Trophoblast cell (in vitro differentiated cells and primary cell): ENCODE data around the gene ENTREP1.

Experiments used
- DNase-seq, 2 donors: peaks; one replicate each; pipeline ENCODE4 v3.0.0-alpha.2; 2016
- H2AFZ ChIP-seq: 2 replicates; pipeline ENCODE4 v1.6.1; 2013; ENCODE audit warnings: low read length, moderate library complexity, mild to moderate bottlenecking; ENCODE audit not compliant: insufficient read depth, poor library complexity
- H2AK5ac ChIP-seq: 2 replicates; pipeline ENCODE4 v1.6.1; 2013; ENCODE audit warnings: mild to moderate bottlenecking, low read length
- H2BK120ac ChIP-seq: 2 replicates; pipeline ENCODE4 v1.6.1; 2013; ENCODE audit warnings: low read length, mild to moderate bottlenecking, moderate library complexity; ENCODE audit not compliant: insufficient read depth, poor library complexity
- H2BK12ac ChIP-seq: 2 replicates; pipeline ENCODE4 v1.6.1; 2013; ENCODE audit warnings: mild to moderate bottlenecking, low read length, moderate library complexity
- H2BK5ac ChIP-seq: 2 replicates; pipeline ENCODE4 v1.6.1; 2013; ENCODE audit warnings: low read length, low read depth, moderate library complexity, mild to moderate bottlenecking; ENCODE audit not compliant: poor library complexity
- H3K14ac ChIP-seq: 2 replicates; pipeline ENCODE4 v1.6.1; 2013; ENCODE audit warnings: mild to moderate bottlenecking, low read length
- H3K18ac ChIP-seq: 2 replicates; pipeline ENCODE4 v1.6.1; 2013; ENCODE audit warnings: mild to moderate bottlenecking, low read length
- H3K23ac ChIP-seq: 2 replicates; pipeline ENCODE4 v1.6.1; 2013; ENCODE audit warnings: low read length
- H3K27ac ChIP-seq: 2 replicates; pipeline ENCODE4 v1.5.1; 2013; ENCODE audit warnings: low read depth, mild to moderate bottlenecking, inconsistent platforms, low read length, moderate library complexity
- H3K27me3 ChIP-seq: 2 replicates; pipeline ENCODE4 v1.6.1; 2013; ENCODE audit warnings: inconsistent platforms, mild to moderate bottlenecking, low read length, moderate library complexity; ENCODE audit not compliant: insufficient read depth
- H3K36me3 ChIP-seq, 2 experiments: 1 replicate in 1 of 2; 2 replicates in 1 of 2; pipeline ENCODE4 v1.6.1; 2013; ENCODE audit warnings: low read length in 2 of 2, mild to moderate bottlenecking in 2 of 2, moderate library complexity in 1 of 2; ENCODE audit not compliant: insufficient read depth in 2 of 2, control insufficient read depth in 1 of 2
- H3K4ac ChIP-seq: 2 replicates; pipeline ENCODE4 v1.6.1; 2013; ENCODE audit warnings: low read depth, mild to moderate bottlenecking, low read length, moderate library complexity
- H3K4me1 ChIP-seq, 2 experiments: 1 replicate in 1 of 2; 2 replicates in 1 of 2; pipeline ENCODE4 v1.6.1; 2013; ENCODE audit warnings: low read length in 2 of 2, mild to moderate bottlenecking in 2 of 2, moderate library complexity in 1 of 2; ENCODE audit not compliant: insufficient read depth in 2 of 2, control insufficient read depth in 1 of 2
- H3K4me2 ChIP-seq: 2 replicates; pipeline ENCODE4 v1.6.1; 2013; ENCODE audit warnings: inconsistent platforms, mild to moderate bottlenecking, low read length, moderate library complexity
- H3K4me3 ChIP-seq: 2 replicates; pipeline ENCODE4 v1.5.1; 2013; ENCODE audit warnings: mild to moderate bottlenecking, low read depth, low read length, inconsistent platforms
- H3K79me1 ChIP-seq: one replicate; pipeline ENCODE4 v1.6.1; 2013; ENCODE audit warnings: low read length
- H3K79me2 ChIP-seq: 2 replicates; pipeline ENCODE4 v1.6.1; 2013; ENCODE audit warnings: low read length, mild to moderate bottlenecking; ENCODE audit not compliant: control insufficient read depth, insufficient read depth, poor library complexity
- H3K9ac ChIP-seq: 2 replicates; pipeline ENCODE4 v1.6.1; 2013; ENCODE audit warnings: mild to moderate bottlenecking, low read length
- H3K9me3 ChIP-seq: 2 replicates; pipeline ENCODE4 v1.6.1; 2013; ENCODE audit warnings: low read depth, mild to moderate bottlenecking, control low read depth, inconsistent platforms, low read length; ENCODE audit not compliant: insufficient read depth
- H4K12ac ChIP-seq: 2 replicates; pipeline ENCODE4 v1.6.1; 2013; ENCODE audit warnings: low read depth, mild to moderate bottlenecking, low read length, moderate library complexity
- H4K8ac ChIP-seq: 2 replicates; pipeline ENCODE4 v1.6.1; 2013; ENCODE audit warnings: low read depth, mild to moderate bottlenecking, low read length, moderate library complexity
- H4K91ac ChIP-seq: one replicate; pipeline ENCODE4 v1.6.1; 2013; ENCODE audit warnings: low read depth, mild to moderate bottlenecking, low read length, moderate library complexity
- WGBS: extraction: QIAGEN DNeasy Blood & Tissue Kit; methylation state at CpG from one replicate; pipeline ENCODE4 v1.1.7; 2013; ENCODE audit warnings: missing lambda C conversion rate; ENCODE audit not compliant: insufficient read length, insufficient coverage; ENCODE audit errors: extremely low coverage; 5-methylcytosine and 5-hydroxymethylcytosine counted together

The ENTREP1 gene

DNA sequence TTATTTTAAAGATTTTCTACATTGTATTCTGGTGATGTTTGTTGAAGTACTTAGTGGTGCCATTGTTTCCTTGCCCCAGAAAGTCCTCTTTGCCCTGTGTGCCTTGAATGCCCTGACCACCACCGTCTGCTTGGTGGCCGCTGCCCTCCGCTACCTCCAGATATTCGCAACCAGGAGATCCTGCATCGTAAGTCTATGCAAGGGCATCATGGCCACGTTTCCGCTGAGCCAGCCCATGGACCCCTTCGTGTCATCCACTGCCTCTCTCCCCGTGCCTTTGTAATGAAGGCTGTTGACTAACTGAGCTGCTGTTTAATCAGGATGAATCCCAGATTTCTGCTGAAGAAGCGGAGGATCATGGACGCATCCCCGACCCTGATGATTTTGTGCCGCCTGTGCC lies 52.3 kb downstream of the ENTREP1 start:
- Histone ChIP-seq H2BK120ac (peak overlapping the region; percentile 30), H4K12ac (no peak overlapping the region), H3K4me1 (peaks cover 6 to 21% of the 10 kb centered on the region in 2 experiments), H3K4me3 (no peak overlapping the region), H2BK12ac (no peak overlapping the region), H3K9me3 (no peaks in the 10 kb centered on the region), H4K8ac (no peak overlapping the region), H3K79me2 (no peaks in the 10 kb centered on the region), H2AFZ (no peak overlapping the region), H3K27me3 (no peaks in the 10 kb centered on the region), H2AK5ac (no peak overlapping the region), H3K36me3 (peaks cover 0 to 4% of the 10 kb centered on the region in 2 experiments), H3K79me1 (peaks cover 1% of the 10 kb centered on the region), H3K23ac (no peak overlapping the region), H3K4me2 (no peak overlapping the region), H3K9ac (no peak overlapping the region), H2BK5ac (no peak overlapping the region), H3K4ac (no peak overlapping the region), H4K91ac (no peak overlapping the region), H3K18ac (no peak overlapping the region), H3K14ac (no peak overlapping the region), H3K27ac (no peak overlapping the region)
- DNase-seq = no peak
- WGBS = no CpG with 5 or more reads among the region's 13 CpGs

DNA sequence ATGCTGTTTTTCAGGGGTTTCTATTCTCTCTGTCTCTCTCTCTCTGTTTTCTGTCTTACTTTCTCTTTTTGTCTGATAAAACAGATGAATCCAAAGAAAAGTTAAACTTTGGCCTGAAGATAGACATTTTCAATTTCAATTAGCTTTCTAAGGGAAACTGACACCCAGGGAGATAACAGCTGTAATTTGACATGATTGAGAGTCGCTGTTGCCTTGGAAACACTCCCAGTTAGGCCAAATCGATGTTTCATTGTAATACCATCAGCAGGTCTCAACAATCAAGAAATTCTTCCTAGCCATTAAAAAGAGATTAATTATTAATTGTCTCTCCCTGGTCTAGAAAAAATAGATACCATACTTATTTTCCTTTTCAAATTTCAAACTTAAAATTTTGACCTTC lies 53.0 kb downstream of the ENTREP1 start:
- Histone ChIP-seq H3K23ac (no peak overlapping the region), H3K27ac (no peak overlapping the region), H3K4me2 (no peak overlapping the region), H3K9me3 (no peaks in the 10 kb centered on the region), H3K36me3 (peaks cover 0 to 4% of the 10 kb centered on the region in 2 experiments), H4K91ac (no peak overlapping the region), H3K9ac (no peak overlapping the region), H3K4ac (no peak overlapping the region), H2BK120ac (no peak overlapping the region), H2AK5ac (no peak overlapping the region), H3K18ac (no peak overlapping the region), H2AFZ (no peak overlapping the region), H3K4me1 (peaks cover 6 to 21% of the 10 kb centered on the region in 2 experiments), H2BK12ac (no peak overlapping the region), H3K79me1 (peaks cover 1% of the 10 kb centered on the region), H3K14ac (no peak overlapping the region), H4K8ac (no peak overlapping the region), H3K27me3 (no peaks in the 10 kb centered on the region), H3K79me2 (no peaks in the 10 kb centered on the region), H2BK5ac (no peak overlapping the region), H3K4me3 (no peak overlapping the region), H4K12ac (no peak overlapping the region)
- WGBS = no CpG with 5 or more reads among the region's 2 CpGs
- no peak for DNase-seq

DNA sequence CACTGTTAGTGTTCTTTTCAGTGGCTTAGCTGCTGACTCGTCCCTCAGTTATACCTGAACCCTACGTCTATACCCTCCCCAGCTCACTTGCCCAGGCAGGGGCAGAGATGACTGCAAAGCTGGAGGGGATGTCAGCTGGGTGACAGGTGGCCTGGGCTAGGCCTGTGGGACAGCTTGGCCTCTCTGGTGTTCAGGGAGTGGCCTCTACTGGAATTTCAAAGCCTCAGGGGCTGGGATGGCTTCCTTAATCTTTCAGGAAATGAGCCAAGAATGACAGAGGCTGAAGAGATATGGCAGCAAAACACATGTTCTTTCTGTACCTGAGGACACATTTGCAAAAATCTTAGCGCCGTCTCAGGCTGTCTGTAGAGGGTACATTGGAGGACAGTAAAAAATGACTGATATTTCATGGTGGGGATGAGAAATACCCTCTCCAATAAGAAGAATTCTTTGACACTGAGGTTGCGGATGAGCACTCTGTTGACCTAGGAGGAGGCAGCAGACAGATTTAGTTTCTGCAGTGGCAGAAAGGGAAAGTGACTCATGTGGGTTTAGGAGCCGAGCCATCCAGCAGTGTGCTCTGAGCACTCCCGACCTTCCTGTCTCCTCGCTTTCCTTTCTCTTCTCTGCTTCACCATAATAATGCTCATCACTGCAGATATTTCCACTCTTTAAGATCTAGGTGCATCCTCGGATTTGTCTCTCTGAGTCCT lies 54.4 kb downstream of the ENTREP1 start:
- no peak overlapping the region for H2BK120ac ChIP-seq
- peaks cover 0 to 4% of the 10 kb centered on the region in 2 experiments for H3K36me3 ChIP-seq
- peaks cover 6 to 21% of the 10 kb centered on the region in 2 experiments for H3K4me1 ChIP-seq
- no peak overlapping the region for H3K23ac ChIP-seq
- no peak overlapping the region for H2BK5ac ChIP-seq
- peak overlapping the region; percentile 57 for H3K27ac ChIP-seq
- H3K4me2 ChIP-seq = no peak overlapping the region
- no peak overlapping the region for H2AK5ac ChIP-seq
- no peak overlapping the region for H2AFZ ChIP-seq
- WGBS = no CpG with 5 or more reads among the region's 9 CpGs
- H3K9ac ChIP-seq = no peak overlapping the region
- H3K9me3 ChIP-seq = no peaks in the 10 kb centered on the region
- no peak overlapping the region for H4K8ac ChIP-seq
- peak; percentile 83 to 85 for DNase-seq
- H3K79me1 ChIP-seq = peaks cover 1% of the 10 kb centered on the region
- H3K18ac ChIP-seq = no peak overlapping the region
- no peak overlapping the region for H3K14ac ChIP-seq
- no peak overlapping the region for H2BK12ac ChIP-seq
- H3K4ac ChIP-seq = no peak overlapping the region
- no peaks in the 10 kb centered on the region for H3K79me2 ChIP-seq
- no peak overlapping the region for H3K4me3 ChIP-seq
- H4K91ac ChIP-seq = no peak overlapping the region
- no peak overlapping the region for H4K12ac ChIP-seq
- no peaks in the 10 kb centered on the region for H3K27me3 ChIP-seq

- H2AFZ ChIP-seq = no peak overlapping the region
- H3K23ac ChIP-seq = no peak overlapping the region
- whole genome bisulfite sequencing = no CpG with 5 or more reads among the region's 6 CpGs
- H2BK12ac ChIP-seq = no peak overlapping the region
- no peak overlapping the region for H4K12ac ChIP-seq
- H3K79me1 ChIP-seq = peaks cover 1% of the 10 kb centered on the region
- H3K9me3 ChIP-seq = no peaks in the 10 kb centered on the region
- H4K8ac ChIP-seq = no peak overlapping the region
- H3K27ac ChIP-seq = no peak overlapping the region
- H3K18ac ChIP-seq = no peak overlapping the region
- H3K79me2 ChIP-seq = no peaks in the 10 kb centered on the region
- no peak overlapping the region for H3K9ac ChIP-seq
- no peaks in the 10 kb centered on the region for H3K27me3 ChIP-seq
- no peak overlapping the region for H3K4me3 ChIP-seq
- H3K4me1 ChIP-seq = peaks cover 6 to 21% of the 10 kb centered on the region in 2 experiments
- no peak for DNase-seq
- no peak overlapping the region for H2BK5ac ChIP-seq
- no peak overlapping the region for H2BK120ac ChIP-seq
- H2AK5ac ChIP-seq = no peak overlapping the region
- no peak overlapping the region for H3K4me2 ChIP-seq
- H3K36me3 ChIP-seq = peaks cover 0 to 4% of the 10 kb centered on the region in 2 experiments
- H4K91ac ChIP-seq = no peak overlapping the region
- H3K14ac ChIP-seq = no peak overlapping the region
- no peak overlapping the region for H3K4ac ChIP-seq
Measured at GRCh38 chr9:69380301-69380700, 55.3 kb downstream of the ENTREP1 start.
